IPS-18c (cell line): ENCODE results near the gene CATSPER3.

Experiments
- H3K4me3 ChIP-seq: 2 replicates; pipeline ENCODE4 v1.7.0; 2013; ENCODE audit warnings: low read depth, mild to moderate bottlenecking, low read length, moderate library complexity; ENCODE audit not compliant: insufficient read depth
- H3K9me3 ChIP-seq: one replicate; pipeline ENCODE4 v1.6.1; 2013; ENCODE audit warnings: mild to moderate bottlenecking, low read length, moderate library complexity; ENCODE audit not compliant: control insufficient read depth, insufficient read depth

CATSPER3 gene

GRCh38 chr5:135004376-135004775 lies 36.7 kb downstream of the CATSPER3 start:
- H3K4me3 ChIP-seq = no peak overlapping the region
- no peaks in the 10 kb centered on the region for H3K9me3 ChIP-seq

DNA sequence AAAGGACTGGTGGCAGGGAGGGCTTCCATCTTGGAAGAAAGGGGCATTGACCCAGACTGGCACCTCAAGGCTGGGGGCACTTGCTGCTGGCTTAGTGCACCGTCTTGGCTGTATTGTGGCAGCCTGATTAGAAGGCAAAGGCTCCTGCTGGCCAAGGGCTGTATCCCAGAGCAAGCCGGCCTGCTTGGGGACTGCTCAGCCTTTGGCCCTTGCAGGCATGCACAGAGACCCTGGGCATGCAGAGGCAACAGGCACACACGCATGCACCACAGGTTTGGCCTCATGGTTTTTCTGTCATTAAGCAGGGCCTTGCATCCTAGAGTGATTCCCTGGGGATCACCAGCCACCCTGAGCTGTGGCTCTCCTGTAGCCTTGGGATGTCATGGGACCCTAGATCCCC lies 37.4 kb downstream of the CATSPER3 start:
- H3K9me3 ChIP-seq = no peaks in the 10 kb centered on the region
- H3K4me3 ChIP-seq = no peak overlapping the region

DNA sequence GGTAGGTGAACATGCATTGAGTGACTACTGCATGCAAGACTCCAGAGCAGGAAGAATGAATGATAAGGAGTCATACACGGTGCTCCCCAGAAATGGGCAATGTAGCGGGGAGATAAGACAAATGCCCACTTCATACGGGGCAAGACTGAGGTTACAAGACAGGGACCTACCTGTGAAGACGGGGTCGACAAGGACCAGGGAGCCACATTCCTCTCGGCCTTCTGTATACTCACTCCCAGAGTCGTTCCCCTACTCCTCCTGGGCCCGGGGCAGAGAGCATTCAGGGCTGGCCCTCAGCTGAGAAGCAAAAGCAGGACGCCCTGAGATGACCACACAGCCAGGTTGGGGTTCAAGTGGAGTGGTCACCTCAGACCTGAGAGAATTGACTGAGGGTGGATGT lies 39.6 kb downstream of the CATSPER3 start:
- no peaks in the 10 kb centered on the region for H3K9me3 ChIP-seq

DNA sequence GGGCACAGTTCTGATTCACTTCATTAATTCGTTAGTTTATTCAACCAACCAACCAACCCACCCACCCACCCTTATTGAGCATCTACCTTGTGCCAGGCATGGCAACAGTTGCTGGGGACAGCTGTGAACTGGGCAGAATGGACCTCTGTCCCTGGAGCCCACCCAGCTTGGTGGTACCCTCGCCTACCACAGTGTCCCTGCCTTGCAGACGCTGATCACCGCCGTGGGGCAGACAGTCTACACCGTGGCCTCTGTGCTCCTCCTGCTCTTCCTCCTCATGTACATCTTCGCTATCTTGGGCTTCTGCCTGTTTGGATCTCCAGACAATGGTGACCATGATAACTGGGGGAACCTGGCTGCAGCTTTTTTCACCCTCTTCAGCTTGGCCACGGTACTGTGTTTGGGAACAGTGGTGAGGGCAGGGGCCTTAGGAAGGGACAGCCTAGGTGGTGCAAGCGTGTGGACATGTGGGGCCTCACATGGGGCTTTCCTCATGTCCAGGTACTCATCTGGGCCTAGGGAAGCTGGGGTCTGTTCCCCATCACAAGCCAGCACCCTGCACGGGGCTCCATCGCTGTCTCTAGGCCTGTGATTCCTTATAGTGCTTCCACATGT lies 40.1 kb downstream of the CATSPER3 start:
- Histone ChIP-seq H3K4me3 (no peak overlapping the region), H3K9me3 (no peaks in the 10 kb centered on the region)

More for the DNA sequence above, 39.6 kb downstream of the CATSPER3 start:
- H3K4me3 ChIP-seq = no peak overlapping the region

DNA sequence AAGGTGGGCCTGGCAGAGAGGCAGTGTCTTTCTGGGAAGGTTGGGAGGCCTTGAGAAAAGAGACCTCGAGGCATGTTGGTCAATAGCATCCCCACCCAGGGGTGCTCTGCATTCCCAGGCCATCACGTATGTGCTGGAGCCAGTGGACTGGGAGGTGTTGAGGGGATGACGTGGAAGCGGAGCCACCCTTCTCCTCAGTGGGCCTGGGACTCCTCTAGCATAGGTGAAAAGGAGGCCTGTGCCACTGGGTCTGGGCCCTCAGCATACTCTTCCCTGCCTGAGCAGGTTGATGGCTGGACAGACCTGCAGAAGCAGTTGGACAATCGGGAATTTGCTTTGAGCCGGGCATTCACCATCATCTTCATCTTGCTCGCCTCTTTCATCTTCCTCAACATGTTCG lies 40.8 kb downstream of the CATSPER3 start:
- no peak overlapping the region for H3K4me3 ChIP-seq

DNA sequence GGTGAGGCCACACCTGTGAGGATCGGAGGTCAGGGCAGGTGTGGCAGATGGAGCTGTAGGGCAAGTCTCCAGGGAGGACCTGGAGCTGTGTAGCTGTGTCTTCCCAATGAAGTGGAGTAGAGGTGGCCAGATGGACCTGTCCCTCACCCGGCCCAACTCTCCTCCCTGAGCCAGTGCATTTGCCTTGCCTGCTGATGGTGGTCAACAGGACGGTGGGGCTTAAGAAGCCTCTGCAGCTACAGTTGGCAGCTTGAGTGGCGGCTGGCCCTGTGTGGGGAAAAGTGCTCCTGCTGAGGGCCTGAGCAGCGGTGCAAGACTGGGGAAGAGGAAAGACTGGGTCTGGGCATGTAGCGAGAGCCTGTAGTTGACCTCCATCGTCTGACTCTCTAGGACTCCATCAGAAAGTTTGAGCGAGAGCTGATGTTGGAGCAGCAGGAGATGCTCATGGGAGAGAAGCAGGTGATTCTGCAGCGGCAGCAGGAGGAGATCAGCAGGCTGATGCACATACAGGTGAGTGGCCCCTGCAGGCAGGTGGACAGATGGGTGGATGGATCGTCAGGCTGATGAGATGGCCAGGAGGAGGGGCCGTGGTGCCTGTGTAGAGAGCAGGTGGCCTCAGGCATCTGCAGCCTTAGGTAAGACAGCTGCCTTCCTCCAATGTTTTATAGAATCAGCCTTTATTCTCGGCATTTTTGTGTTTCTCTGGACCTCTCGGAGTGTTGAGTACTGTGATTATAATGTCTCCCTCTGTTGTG lies 41.5 kb downstream of the CATSPER3 start:
- Histone ChIP-seq H3K9me3 (no peaks in the 10 kb centered on the region), H3K4me3 (no peak overlapping the region)

More for the DNA sequence above, 40.8 kb downstream of the CATSPER3 start:
- no peaks in the 10 kb centered on the region for H3K9me3 ChIP-seq

- no peak overlapping the region for H3K4me3 ChIP-seq
These were observed 42.2 kb downstream of the CATSPER3 start for GRCh38 chr5:135009736-135010501.

GRCh38 chr5:135010502-135011354 lies 43.0 kb downstream of the CATSPER3 start:
- Histone ChIP-seq H3K9me3 (no peaks in the 10 kb centered on the region), H3K4me3 (no peak overlapping the region)

More at GRCh38 chr5:135009736-135010501, 42.2 kb downstream of the CATSPER3 start:
- no peaks in the 10 kb centered on the region for H3K9me3 ChIP-seq

DNA sequence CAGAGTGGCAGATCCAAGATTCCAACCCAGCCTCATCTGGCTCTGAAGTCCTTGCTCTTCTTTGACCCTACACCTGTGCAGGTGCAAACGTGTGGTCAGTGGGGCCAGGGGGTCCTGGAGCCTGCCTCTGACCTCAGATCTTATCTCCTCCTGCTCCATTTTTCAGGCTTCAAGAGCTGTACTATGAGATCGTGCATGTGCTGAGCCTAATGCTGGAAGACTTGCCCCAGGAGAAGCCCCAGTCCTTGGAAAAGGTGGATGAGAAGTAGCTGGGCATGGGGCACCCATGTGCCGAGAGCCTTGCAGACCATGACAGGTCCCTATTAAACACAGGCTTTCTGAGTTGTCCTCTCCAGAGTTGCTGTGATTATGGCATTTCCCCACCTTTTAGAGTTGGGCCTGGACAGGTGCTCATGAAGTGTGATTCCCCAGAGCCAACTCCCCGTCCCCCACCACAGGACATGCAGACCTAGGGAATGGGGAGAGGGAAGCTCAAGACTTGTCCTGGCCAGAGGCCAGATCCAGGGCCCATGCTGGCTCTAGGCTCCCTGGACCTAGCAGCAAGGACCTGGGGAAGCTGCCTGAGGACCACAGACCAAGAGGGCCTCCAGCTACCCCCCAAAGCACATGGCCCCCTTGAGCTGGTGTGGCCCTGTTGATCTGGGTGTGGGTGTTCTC lies 43.8 kb downstream of the CATSPER3 start:
- H3K9me3 ChIP-seq = no peaks in the 10 kb centered on the region
- no peak overlapping the region for H3K4me3 ChIP-seq

DNA sequence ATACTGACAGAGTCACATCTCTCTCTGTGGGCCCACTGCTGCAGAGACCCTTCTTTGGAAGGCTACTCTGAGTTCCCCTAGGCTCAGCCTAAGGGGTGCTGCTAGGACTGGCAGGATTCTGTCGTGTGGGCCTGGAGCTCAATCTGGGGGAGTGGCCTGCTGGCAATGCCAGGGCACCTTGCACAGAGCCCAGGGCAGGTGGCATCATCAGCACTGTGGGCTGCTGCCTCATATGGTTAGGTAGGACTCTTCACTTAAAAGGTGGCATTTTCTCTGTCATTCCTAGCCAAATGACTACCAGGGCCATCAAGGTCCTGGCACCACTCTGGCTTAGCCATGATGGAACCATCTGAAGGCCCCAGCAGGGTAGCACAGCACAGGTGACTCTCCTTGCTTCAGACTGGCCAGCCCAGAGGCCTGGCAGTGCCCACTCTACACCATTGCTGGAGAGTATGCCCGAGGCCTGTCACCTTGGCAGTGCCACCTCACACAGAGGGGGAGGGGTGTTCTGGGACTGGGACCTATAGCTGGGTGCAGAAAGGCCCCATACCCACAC lies 44.4 kb downstream of the CATSPER3 start:
- H3K4me3 ChIP-seq = no peak overlapping the region
- H3K9me3 ChIP-seq = no peaks in the 10 kb centered on the region

DNA sequence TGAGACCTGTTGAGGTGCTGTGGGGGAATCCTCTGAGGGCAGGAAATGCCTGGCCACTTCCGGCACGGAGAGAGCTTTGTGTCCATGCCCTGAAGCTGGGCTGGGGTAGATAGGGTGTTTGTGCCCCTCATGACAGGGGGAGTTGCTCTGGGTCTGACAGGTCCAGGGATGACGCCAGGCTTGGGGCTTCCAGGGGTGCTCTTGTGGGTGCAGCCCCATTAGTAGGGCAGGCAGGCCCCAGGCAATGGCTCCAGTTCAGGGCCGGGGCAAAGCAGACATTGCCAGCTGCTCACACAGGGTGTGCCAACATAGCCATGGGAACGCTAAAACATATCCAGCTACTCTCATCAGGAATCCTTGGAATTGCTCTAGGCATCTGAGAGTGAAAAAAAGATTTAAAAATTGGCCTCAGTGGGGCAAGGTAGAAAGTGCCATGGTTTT lies 45.3 kb downstream of the CATSPER3 start:
- Histone ChIP-seq H3K4me3 (no peak overlapping the region), H3K9me3 (no peaks in the 10 kb centered on the region)

DNA sequence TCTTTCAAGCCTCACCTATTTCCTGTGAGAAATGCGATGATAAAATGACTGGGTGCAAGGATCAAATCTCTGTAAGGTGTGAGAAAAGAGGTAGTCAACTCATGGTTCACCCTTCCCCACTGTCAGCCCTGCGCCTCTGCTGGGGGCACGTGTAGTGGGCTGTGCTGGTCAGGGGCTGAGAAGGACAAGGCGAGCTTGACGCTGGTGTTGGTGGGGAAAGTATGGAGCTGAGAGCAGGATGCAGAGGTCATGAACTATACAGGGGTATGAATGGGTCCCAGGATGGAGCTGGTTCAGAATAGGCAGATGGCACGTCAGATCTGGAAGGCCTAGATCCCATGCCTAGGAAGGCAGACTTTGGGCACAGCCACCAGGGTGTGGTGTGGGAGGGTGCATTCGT lies 45.7 kb downstream of the CATSPER3 start:
- H3K4me3 ChIP-seq = no peak overlapping the region

DNA sequence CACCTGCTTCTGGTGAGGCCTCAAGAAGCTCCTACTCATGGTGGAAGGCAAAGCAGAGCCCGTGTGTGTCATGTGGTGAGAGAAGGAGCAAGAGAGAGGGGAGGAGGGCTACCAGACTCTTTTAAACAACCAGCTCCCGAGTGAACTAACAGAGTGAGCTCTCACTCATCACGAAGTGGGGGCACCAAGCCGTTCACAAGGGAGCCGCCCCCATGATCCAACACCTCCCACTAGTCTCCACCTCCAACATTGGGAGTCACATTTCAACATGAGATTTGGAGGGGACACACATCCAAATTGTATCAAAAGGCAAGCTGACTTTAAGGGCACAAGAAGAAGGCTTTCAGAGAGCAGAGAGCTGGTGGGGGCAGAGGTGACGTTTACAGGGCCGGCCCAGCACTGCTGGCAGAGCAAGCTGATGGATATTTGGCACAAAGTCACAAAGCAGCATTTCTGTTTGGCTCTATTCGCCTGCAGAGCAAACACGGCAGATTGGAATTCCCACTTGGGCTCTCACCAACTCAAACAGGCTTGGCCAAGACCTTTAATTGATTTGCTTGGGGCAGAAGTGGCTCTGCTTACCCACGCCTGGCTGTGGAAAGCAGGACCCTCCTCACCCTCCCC lies 46.4 kb downstream of the CATSPER3 start:
- H3K9me3 ChIP-seq = no peaks in the 10 kb centered on the region

More for the DNA sequence above, 45.7 kb downstream of the CATSPER3 start:
- H3K9me3 ChIP-seq = no peaks in the 10 kb centered on the region

GRCh38 chr5:135015942-135016341 lies 48.2 kb downstream of the CATSPER3 start:
- no peaks in the 10 kb centered on the region for H3K9me3 ChIP-seq
- no peak overlapping the region for H3K4me3 ChIP-seq

More for the DNA sequence above, 46.4 kb downstream of the CATSPER3 start:
- no peak overlapping the region for H3K4me3 ChIP-seq

GRCh38 chr5:135016861-135017290 lies 49.2 kb downstream of the CATSPER3 start:
- H3K4me3 ChIP-seq = no peak overlapping the region
- no peaks in the 10 kb centered on the region for H3K9me3 ChIP-seq

DNA sequence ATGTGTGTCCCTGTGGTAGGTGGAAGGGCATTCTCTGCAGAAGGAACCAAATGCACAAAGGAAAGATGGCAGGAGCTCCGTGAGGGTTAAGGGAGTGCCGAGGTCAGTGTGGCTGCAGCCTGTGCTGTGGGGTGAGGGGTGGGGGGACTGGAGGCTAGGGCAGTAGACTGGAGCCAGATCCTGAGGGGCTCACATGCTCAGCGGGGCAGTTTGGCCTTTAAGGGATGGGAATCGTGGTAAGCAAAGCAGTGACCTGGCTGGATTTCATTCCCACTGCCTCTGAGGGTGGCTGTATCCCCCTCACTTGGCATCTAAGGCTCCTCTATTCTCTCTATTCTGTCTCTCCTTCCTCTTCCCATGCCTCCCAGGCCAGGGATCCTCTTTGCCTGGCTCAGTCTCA lies 50.8 kb downstream of the CATSPER3 start:
- H3K9me3 ChIP-seq = no peaks in the 10 kb centered on the region
- H3K4me3 ChIP-seq = no peak overlapping the region
